ENCODE data around the gene COQ10A. TPM values are rescaled to one million over a fixed set of nuclear protein-coding genes. Genes with fewer than 3 reads are reported as not detected.
A peak's percentile ranks its signal among the peaks of the same experiment; 100 is the strongest.

Gene COQ10A
- total and polyA plus RNA-seq, 9 of the 15 experiments (the other 6 are each of a cell fraction or from before 2014, with no cell fraction given), result 3.1 to 26.4 (median 12.7) TPM

- TF ChIP-seq HMGXB4 (CRISPR knock-in tag; IDR thresholded peaks at IDR 0.05), result no peak
- TF ChIP-seq CBX2 (IDR thresholded peaks at IDR 0.05; ENCODE audit: insufficient read depth, low read length, poor library complexity, severe bottlenecking), result no peak
- no peak for TF ChIP-seq HNRNPUL1 (IDR thresholded peaks at IDR 0.05; ENCODE audit: low read length)
- TF ChIP-seq HOMEZ (CRISPR knock-in tag; IDR thresholded peaks at IDR 0.05), result no peak
- no peak for TF ChIP-seq SRSF3 (IDR thresholded peaks at IDR 0.05; ENCODE audit: insufficient read depth, low read length)
- TF ChIP-seq PHTF2 (CRISPR knock-in tag; IDR thresholded peaks at IDR 0.05), result no peak
- no peak for TF ChIP-seq ZNF445 (CRISPR knock-in tag; IDR thresholded peaks at IDR 0.05; ENCODE audit: low read depth)
- no peak for TF ChIP-seq TOE1 (IDR thresholded peaks at IDR 0.05; ENCODE audit: borderline replicate concordance)
- 0 out of 2 replicates have a peak, but pooled peaks have one; percentile 86 for TF ChIP-seq TOE1 (CRISPR knock-in tag; IDR thresholded peaks at IDR 0.05; ENCODE audit: borderline replicate concordance, low read depth)
- no peak for TF ChIP-seq ZNF224 (CRISPR knock-in tag; IDR thresholded peaks at IDR 0.05)
- no peak for TF ChIP-seq JUND (IDR thresholded peaks at IDR 0.05; ENCODE audit: borderline replicate concordance, low read depth, low read length)
- no peak for TF ChIP-seq JUND (tag; IDR thresholded peaks at IDR 0.05; ENCODE audit: borderline replicate concordance, low read depth, low read length)
- no peak for TF ChIP-seq ZBED1 (IDR thresholded peaks at IDR 0.05)
- no peak for TF ChIP-seq TAF9B (IDR thresholded peaks at IDR 0.05; ENCODE audit: partially characterized antibody)
- peak; percentile 87 for TF ChIP-seq CEBPB (tag; IDR thresholded peaks at IDR 0.05)
- TF ChIP-seq CEBPG (CRISPR knock-in tag; IDR thresholded peaks at IDR 0.05), result peak; percentile 89
- TF ChIP-seq CEBPG (tag; conservative IDR thresholded peaks at IDR 0.05 in 1 of 2, IDR thresholded peaks at IDR 0.05 in 1 of 2), result peak; percentile 87
- TF ChIP-seq ATF3 (IDR thresholded peaks at IDR 0.05), result peak; percentile 87
- no peak for TF ChIP-seq ATF3 (CRISPR knock-in tag; conservative IDR thresholded peaks at IDR 0.05)
Observed at GRCh38 chr12:56220611-56221231, 46.0 kb upstream of the COQ10A start (continued).

Data from K562 (cell line).